GM19240 (cell line): ENCODE results near the gene LATS1.
"Not testable (repeated sequence)": the region's sequence is repeated elsewhere in the genome, so short reads cannot be mapped to it uniquely, and the experiment has no call there.

ENCODE experiments used
- DNase-seq: peaks from one replicate; pipeline ENCODE4 v3.0.0; 2011; ENCODE audit warnings: low spot score; ENCODE audit not compliant: insufficient read length

Gene LATS1

GRCh38 chr6:149672265-149672664, 45.6 kb downstream of the LATS1 start:
- DNase-seq = not testable (repeated sequence)

DNA sequence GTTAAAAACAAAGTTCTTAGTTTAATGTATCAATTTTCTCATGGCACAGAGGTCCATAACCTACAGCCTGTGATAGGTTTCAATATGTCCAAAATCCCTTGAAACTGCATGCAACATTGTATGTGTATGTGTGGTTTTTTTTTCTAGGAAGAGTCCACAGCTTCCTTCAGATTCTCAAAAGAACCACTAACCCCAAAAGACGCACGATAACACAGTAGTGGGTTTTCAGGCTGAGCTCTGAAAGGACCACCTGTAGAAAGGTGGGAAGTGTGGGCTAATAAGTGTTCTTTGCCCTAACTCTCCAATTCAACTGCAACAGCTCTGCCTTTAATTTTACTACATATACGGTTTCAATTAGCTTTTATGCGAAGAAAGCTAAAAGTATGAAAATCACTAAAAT, 57.9 kb downstream of the LATS1 start:
- no peak for DNase-seq

DNA sequence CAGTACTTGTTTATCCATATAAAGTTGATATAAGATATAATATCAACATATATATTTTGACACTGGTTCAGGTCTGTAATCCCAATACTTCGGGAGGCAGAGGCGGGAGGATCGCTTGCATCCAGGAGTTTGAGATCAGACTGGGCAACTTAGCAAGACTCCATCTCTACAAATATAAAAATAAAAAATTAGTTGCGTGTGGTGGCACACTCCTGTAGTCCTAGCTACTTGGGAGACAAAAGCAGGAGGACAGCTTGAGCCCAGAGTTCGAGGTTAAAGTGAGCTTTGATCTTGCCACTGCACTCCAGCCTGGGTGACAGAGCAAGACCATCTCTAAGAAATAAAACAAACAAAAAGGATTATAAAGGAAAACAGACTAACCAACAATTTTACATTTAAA, 60.5 kb downstream of the LATS1 start:
- no peak for DNase-seq

GRCh38 chr6:149651056-149651455, 66.8 kb downstream of the LATS1 start:
- no peak for DNase-seq

- peak; percentile 86 for DNase-seq
Measured at GRCh38 chr6:149648148-149649145, 69.5 kb downstream of the LATS1 start, which contains the start of gene KATNA1. Gene KATNA1, minus strand, starts transcription at chr6:149648714. Its CDS starts 10,167 bp downstream, at chr6:149638547.

- no peak for DNase-seq
Measured at GRCh38 chr6:149646599-149646998, 71.3 kb downstream of the LATS1 start.

DNA sequence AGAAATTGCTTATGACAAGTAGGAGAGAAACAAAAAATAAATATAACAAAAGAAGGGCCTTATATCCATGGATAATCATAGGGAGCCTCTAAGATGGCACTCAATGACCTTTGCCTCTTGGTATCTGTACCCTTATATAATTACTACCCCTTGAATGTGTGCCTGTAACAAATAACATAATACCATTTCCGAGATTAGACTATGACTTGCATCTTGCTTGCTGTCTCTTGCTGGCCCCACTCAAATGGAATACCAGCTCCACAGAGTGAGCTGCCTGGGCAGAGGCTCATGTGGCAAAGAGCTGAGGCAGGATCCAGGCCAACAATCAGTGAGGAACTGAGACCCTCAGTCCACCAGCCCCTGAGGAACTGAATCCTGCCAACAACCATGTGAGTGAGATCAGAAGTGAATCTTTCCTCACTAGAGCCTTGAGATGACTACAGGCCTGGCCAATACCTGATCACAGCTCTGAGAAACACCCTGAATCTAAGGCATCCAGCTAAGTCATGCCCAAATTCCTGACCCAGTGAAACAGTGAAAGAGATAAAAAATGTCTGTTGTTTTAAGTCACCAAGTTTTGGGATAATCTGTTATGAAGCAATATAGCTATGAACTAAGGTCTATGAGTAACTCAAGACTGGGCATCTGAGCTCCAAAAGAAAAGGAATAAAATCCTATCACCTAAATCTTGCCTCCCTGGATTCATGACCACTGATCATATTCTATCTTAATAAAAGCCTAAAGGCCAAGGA, 74.9 kb downstream of the LATS1 start:
- DNase-seq = no peak

DNA sequence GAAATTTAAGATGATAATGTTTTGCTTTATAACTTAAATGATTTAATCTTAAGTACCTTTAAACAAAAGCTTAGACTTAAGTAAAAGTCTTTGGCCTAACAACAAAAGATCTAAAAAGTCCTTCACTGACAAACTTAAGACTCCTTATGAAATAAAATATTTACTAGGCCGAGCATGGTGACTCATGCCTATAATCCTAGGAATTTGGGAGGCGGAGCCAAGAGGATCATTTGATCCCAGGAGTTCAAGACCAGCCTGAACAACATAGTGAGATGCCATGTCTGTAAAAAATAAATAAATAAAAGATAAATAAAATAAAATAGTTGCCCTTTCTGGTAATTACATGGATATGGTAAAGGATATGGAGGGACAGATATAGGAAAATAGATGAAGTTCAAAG, 81.8 kb downstream of the LATS1 start:
- no peak for DNase-seq

GRCh38 chr6:149634315-149634714, 83.6 kb downstream of the LATS1 start:
- no peak for DNase-seq

GRCh38 chr6:149628875-149629510, 88.9 kb downstream of the LATS1 start:
- no peak for DNase-seq

GRCh38 chr6:149627672-149628071, 90.2 kb downstream of the LATS1 start:
- DNase-seq = no peak

- no peak for DNase-seq
Measured at GRCh38 chr6:149615805-149616204, 102.1 kb downstream of the LATS1 start.

DNA sequence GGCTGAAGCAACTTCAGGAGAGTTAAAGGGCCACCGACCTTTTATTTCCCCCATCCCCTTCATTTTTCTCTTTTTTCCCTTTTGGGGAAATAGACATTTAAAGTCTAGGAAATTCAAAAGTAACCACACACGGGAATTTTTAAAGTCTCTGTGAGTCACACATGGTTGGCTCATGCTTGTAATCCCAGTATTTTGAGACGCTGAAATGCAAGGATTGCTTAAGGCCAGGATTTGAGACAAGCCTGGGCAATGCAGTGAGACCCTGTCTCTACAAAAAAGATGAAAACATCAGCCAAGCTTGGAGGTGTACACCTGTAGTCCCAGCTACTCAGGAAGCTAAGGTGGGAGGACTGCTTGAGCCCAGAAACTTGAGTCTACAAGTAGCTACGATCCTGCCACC, 103.6 kb downstream of the LATS1 start:
- DNase-seq = no peak

DNA sequence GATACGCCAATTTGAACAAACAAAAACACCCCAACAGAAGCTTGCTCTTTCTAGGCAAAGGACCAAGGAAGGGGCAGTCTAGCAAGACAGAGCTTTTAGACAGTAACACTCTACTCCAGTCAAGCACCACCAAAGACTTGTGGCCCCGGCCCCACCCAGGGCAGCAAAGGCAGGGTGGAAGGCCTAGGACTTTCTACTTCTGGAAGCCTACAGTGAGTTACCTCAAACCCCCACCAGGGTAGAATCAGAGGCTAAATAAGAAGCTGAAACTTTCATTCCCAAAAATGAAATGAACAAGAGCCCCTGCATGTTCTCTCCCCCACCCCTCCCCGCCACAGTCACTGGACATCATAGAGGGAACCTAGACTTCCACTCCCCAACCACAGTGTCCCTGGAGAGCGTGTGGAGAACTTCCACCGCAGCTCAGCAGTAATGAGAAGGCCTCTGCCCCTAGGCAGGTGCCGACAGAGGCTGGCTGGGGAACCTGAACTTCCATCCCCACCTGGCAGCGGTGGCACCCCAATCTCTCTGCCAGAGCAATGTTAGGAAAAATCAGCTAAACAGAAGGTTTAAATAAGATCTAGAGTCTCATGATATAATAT, 109.4 kb downstream of the LATS1 start:
- DNase-seq = no peak
